GM21619 (cell line): ENCODE results near the gene WDR82.
A peak's percentile ranks its signal among the peaks of the same experiment; 100 is the strongest.

Experiments used
- ATAC-seq: cut with Tn5 transposase; IDR thresholded peaks from one replicate; pipeline ENCODE4 v1.9.1; 2021; ENCODE audit not compliant: unreplicated experiment

Gene WDR82

DNA sequence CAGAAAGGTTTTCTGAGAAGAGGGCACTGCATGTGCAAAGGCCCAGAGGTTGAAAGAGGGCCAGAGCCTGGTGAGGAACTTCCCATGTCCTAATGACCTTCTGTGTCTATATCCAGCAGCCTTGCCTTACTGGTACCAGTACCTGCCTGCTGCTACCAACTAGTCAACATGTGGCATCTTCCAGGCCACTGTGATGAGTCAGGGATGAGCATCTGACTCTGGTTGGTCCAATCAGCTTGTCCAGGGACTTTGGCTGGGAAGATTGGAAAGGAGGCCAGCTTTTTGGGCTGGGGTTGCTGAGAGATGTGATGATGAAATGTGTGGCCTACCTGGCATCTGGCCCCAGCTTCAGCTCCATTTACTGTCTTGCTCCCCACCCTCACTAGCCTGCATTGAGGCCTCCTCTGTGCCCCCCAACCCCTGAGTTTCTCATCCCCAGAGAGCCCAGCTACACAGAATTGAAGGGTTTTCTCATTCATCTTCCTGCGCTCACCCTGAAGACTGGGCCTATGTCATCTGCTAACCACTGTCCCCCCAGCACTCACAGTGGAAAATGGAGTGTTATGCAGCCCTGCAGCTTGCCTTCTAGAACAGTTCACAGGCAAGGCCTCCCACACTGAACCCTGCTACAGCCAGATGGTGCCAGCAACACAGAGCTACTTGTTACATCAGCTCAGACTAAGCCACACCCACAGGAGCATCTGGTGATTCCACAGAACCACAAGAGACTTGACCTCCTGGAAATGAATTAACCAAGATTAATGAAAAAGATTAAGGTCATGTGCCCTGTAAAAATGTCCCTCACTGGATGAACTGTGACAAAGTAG lies 38.2 kb downstream of the WDR82 start:
- no peak for ATAC-seq

DNA sequence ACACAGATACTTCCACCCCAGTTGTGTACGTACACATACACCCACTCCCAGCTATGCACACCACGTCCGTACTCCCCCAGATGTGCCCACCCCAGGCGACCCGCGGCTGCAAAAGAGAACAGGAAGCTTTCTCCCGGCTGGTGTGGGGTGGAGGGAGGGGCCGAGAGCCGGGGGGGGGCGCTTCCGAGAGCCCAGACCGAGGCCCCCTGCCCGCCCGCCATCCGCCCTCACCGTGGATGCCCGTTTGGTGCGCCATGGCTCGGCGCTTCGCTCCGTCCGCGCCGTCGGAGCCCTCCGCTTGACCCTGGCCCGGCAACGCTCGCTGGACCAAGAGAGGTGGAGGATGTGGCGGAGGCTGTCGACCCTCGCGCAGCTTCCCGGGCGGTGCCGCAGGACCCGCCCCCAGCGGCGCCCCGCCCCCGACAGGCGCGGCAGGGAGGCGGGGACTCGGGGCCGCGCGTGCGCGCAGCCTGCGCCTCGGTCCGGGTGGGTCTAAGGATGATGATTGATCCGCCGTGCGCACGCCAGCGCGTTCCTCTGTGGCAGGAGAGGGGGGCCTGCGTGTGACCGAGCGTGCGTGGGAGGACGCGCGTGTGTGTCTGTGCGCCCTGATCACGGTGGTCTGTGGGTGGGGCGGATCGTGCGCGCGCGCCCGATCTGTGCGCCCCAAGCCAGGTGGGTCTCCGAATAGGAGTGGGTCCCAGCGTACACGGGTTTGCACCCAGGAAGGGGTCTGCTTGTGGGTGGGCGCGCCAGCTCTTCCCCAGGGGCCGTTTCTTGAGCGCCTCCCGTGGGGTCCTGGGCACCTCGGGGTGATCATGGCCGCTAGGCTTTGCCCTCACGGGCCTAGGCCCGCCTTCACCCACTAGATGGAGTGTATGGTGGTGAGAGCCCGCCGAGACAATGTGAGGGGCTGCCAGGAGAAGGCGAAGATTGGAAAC lies 39.4 kb downstream of the WDR82 start, which contains the start of gene TWF2:
Gene TWF2 (minus strand): TSS at position 398 of the 941 bp plus-strand sequence. CDS start 142 bp downstream, at position 256.
- peak; percentile 73 for ATAC-seq

DNA sequence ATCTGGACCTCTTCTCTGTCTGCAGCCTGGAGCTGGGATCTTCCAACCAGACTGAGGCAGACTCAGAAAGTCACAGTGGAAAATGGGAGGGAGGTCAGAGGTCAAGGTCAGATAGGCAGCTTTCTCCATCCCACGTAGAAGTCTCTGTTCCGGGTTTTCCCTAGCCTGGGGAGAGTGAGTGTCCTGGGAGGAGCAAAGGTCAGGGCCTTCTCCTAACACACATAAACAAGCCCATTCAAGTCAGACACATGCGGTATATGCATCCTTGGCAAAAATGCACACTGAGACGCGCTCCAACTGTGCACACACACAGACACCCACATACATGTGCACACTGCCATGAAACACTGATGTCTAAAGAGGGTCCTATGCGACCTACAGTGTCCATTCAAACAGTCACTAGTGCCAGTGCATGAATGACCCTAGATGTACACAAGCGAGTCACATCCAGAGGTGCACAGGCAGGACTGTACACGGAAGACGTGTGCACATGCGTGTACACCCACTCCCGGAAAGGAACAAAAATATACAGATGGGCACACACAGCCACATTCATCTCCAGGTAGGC lies 40.2 kb downstream of the WDR82 start:
- no peak for ATAC-seq

DNA sequence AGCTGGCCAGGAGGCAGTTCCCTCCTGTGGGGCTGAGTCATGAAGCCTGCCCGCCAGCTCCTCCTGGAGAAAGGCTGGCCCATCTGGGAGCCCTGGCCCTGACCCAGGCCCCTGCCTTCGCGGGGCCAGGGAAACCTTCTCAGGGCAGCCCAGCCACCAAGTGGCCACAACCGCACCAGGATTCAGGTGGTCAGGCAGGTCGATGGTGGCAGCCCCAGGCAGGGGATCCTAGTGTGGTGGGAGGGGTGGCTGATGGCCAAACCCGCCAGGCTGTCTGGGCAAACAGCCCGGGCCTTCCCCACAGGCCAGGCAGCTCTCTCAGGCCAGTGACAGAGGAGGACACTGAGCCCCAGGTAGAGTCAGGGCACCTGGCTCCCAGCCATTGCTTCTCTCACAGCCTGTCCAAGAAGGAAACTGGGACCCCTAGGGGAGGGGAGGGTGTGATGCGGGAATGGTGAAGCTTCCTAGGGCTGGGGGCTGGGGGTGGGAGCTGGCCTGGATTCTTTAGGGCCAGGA lies 40.7 kb downstream of the WDR82 start:
- ATAC-seq: no peak

DNA sequence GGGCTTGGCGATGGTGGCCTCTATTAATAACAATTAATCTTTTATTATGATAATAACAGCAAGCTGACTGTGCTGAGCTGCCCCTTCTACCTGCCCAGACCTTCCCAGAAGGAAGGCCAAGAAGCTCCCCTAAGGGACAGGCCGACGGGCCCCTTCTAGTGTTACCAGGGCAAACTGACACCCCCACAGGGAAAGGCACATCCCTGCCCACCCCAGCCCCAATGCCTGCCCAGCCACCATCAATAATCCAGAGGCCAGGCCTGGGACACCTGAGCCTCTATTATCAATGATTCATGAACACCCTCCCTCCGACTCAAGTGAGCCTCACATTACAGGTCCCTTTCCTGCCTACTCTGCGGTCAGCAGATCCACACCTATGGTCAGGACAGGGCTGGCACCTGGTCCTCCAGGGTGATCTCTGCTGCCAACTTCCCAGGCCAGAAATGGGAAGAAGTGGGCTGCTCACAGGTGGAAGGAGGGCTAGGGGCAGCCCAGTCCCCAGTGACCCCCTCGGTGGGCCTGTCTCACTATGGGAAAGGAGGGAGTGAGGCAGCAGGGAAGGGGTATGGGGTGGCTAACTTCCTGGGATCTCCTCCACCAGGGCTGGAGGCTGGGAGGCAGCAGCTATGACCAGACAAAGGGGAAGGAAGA lies 41.3 kb downstream of the WDR82 start:
- ATAC-seq: no peak

DNA sequence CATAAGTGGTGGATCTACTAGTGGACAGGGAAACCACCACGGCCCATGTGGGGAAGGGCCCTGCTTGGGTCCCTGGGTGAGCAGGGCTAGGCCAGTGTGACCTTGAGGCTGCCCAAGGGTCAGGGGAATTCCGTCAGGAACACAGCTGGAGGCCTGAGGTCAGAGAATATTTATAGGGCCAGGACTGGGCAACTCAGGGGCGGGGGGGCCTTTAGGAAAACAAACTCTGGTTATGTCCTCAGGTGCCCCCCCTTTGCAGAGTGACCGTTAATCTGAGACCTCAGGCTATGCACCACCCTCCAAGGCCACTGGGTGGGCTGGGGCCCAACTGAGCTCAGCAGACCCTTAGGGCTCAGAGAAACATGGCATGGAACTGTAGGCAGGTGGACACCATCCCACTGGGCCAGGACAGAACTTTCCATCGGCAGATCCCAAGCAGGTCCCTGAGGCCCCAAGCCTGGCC lies 42.0 kb downstream of the WDR82 start:
- ATAC-seq: no peak

DNA sequence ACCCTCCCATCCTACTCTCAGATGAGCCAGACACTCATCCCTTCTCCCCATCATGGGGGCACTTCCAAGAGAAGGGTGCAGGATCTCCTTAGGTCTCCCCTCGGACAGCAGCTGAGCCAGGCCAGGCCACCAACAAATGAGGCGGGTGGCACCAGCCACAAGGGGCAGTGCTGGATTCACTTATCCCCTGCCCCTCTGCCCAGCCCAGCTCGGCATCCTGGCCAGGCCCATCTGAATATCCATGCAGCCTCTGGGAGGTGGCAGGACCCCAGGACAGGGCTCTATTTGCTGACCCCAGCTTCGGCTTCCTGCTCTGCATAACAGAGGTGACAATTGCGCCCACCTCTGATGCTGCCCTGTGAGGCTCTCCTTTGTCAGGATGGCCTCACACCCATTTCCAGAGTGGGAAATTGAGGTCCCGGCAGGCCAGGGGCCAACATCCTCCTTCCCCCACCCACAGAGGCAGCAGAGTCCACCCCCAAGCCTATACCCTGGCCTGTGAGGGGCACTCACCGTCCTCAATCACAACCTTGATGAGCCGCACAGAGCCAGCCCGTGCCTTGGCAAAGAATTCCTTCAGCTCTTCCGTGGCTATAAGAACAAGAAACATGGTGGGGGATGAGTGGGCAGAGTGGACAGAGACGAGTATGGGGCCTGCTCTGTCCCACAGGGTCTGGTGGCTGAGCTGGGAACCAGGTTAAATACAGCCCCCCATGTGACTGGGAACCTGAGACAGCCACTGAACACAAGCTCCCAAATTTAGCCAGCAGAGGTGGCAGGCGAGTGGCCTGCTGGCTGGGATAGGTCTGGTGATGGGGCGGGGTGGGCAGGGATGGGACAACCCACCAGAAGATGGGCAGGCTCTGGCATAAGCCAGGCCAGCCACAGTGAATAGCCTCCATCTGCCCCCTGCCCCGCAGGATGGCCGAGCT lies 43.7 kb downstream of the WDR82 start:
- ATAC-seq: no peak

DNA sequence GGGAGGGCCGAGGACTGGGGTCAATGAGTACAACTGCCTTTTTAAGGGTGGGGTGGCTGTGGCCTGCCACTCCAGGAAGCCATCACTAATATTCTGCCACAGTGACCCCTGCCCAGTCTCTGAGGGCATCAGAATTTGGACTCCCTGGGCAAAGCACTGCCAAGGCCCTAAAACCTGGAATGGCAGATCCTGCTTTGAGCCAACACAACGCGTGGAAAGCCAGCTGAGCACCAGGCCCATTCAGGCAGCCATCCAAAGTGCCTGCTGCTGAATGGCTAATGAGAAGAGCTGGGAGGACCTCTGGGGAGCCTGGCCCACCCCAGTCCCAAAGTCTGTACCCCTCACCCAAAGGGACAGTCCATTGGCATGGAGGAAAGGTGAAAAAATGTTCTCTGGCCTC lies 44.5 kb downstream of the WDR82 start:
- no peak for ATAC-seq

DNA sequence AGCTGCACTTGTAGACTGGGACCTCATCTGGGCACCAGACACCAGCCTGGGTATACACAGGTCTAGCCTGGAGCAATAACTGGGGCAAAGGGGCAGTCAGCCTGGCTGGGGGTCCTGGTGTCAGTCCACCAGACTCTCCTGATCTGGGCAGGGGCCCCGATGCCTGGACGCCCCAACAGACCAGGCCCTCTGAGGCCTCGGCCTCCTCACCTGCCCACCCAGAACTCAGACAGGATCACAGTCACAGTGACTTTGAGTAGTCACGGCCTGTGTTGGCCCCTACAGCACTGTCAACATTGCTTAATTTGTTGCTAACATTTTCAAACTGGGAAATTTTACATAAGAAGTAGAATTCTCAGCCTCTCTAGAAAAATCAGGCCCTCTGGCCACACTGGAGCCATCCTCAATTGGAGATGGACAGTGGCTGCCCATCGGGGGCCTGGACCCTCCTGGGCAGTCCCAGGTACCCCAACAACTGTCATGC lies 45.3 kb downstream of the WDR82 start:
- no peak for ATAC-seq

DNA sequence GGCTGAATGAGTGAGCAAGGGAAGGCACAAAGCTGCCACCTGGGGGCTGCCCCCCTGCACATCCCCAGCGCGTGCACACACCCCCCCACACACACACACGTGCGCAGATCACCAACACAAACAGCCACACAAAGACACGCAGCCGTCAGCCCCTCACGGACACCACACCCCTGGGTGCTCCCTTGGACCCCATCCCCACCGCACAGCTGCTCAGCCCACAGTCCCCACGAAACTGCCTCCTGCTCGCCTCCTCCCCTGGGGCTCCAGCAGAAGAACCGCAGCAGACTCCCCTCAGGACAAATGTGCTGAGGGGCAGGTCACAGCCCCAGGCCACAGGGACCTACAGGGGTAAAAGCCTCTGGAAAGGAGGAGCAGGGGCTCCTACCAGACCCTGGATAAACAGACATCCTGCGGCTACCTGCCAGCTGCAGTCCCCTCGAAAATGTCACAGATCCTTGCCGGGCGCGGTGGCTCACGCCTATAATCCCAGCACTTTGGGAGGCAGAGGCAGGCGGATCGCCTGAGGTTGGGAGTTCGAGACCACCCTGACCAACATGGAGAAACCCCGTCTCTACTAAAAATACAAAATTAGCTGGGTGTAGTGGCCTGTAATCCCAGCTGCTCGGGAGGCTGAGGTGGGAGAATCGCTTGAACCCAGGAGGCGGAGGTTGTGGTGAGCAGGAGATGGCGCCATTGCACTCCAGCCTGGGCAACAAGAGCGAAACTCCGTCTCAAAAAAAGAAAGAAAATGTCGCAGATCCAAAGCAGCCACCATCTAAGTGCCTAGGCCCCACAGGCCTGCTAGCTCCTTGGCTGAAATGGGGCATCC lies 46.0 kb downstream of the WDR82 start:
- no peak for ATAC-seq

DNA sequence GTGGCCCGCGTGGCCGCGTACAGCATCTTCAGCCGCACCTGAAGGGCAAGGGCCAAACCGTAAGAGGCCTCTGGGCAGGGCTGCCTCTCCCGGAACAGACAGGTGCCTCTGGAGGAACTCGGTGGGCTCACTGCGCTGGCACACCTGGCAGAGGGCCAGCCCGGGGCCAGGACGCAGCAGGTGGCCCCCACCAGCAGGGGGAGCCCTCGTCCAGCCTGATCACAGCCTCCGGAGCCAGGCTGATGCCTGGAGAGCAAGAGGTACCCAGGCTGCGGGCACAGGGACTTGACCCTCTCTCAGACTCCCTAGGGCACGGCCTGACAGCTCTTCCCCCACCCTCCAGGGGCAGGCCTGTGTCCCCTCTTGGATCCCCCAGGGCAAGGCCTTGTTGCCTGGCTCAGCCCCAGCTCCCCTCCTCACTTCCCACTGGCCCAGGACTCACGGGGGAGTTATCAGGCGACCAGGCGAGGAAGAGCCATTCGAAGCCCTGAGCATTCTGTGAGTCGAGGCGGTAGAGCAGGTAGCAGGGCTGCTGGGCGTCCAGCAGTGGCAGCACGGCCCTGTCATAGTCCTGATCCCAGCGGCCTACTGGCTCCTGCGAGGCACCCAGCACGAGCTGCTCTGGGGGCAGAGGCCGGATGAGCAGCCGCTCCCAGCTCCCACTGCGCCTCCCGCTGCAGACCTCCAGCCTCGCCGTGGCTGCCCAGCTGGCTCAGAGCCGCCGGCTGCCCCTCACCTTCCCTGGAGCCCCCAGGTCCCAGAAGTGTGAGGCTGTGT lies 46.8 kb downstream of the WDR82 start:
- ATAC-seq: no peak

DNA sequence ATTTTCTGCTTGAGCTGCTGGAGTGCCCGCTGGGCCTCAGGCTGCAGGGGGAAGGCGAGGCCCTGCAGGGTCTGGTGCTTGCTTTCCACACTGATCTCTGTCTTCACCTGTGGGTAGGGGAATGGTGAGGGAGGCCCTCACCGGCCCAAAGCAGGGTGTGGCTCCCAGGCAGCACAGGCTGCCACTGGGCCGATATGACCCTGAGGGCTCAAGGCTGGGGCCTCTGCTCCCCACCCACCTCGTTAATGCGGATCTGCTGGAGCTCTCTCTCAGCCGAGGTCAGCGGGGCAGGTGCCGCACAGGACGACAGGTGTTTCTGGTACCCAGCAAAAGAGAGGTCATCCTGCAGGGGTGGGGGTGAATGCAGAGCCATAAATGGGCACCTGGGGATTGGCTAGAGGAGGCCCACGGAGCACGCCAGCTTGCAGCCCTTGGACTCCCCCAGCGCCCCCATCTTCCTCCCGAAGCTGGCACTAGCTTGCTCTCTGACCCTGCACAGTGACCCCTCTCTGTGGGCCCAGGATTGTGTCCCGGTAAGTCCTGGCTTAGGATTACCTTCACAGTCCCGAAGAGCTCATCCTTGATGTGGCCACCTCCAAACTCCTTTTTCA lies 47.5 kb downstream of the WDR82 start:
- ATAC-seq: no peak

DNA sequence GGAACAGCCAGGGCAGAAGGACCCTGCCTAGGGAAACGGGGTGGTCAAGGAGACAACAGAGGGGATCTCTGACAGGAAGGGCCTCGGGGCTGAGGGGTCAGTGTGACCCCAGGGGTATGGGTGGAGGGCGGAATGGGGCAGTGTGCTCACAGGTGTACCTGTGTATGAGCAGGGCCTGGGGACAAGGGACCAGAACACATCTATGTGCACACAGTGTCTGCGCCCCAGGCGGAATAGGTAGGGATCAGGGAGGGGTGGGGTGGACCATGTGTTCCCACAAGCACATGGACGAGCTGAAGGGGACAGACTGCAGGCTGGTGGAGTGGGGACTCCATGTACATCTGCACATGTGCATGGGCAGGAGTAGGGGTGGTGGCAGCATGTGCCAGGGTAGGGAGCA lies 48.0 kb downstream of the WDR82 start:
- ATAC-seq: no peak

DNA sequence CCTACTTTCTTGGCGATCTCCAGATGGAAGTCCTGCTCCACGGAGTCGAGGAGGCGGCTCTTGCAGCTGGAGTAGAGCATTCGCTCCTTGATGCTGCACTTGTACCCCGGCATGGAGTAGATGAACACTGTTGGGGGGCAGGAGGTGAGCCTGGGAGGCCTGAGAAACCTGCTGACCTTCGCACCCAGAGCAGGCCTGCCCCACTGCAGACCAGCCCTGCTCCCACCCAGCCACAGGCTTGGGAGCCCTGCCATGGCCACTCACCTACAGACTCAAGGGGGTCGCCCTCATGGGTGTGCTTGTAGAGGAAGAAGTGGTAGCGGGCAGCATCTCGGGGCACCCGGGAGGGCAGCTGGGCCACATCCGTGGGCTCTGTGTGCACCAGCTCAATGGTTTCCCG lies 48.8 kb downstream of the WDR82 start:
- no peak for ATAC-seq

DNA sequence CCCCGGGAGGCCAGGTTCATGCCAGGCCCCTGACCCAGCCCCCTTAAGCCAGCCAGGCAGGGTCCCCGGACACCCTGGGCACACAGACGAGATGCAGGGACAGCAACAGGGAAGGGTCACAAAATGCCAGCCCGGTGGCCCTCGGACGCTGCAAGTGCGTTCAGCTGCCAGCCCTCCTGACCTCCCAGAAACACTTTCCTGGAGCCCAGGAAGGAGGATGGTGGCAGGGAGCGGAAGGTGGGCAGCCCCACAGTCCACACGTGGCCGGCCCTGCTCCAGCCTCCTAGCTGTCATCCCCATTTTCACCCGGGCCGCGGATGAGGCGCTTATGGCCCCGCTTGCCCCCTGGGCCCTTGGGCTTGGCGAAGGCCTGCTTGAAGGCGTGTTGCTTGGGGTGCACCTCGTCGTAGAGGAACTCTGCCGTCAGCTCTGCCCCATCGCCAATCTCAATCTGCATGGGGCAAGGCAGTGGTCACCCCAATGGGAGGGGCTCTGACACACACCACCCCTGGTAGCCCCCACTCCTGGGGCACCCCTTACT lies 49.6 kb downstream of the WDR82 start:
- ATAC-seq: no peak

DNA sequence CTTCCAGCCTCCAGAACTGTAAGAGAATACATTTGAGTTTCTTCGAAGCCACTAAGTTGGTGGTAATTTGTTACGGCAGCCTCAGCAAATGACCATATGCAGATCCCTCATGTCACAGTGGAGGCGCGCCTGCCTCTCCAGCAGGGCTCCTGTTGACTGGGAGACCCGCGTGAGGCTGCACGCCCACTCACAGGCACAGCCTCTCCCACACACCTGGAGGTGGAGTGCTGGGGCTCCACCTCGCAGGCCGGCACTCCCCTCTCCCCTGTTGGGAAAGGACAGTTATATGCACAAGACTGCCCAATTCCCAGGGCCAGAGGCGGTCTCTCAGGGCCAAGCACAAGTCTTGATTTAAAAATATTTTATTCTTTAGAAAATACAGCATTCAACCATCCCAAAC lies 50.2 kb downstream of the WDR82 start:
- no peak for ATAC-seq

DNA sequence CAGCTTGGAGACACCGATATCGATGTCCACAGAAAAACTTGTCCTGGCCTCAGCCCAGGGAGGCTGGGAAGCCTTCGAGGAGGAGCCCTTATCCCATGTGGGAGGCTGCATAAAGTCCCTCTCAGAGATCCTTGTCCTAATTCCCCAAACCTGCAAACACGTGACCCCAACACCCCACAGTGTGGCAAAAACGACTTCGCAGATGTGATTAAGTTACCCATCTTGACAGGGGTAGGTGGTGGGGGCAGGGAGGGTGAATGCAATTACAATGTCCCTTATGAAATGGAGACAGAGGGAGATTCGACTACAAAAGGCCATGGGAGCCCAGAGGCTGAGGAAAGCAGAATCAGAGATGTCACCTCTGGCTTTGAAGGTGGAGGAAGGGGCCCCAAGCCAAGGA lies 50.7 kb downstream of the WDR82 start:
- ATAC-seq: no peak
